NCI-H526 (cell line): ENCODE data around the gene SCEL.
A peak's percentile ranks its signal among the peaks of the same experiment; 100 is the strongest.
"Not testable (repeated sequence)": the region's sequence is repeated elsewhere in the genome, so short reads cannot be mapped to it uniquely, and the experiment has no call there.

Experiments
- DNase-seq, 2 experiments: peaks; one replicate each; lab custom pipeline; 2025; lab: John Stamatoyannopoulos, UW

SCEL gene

GRCh38 chr13:77535448-77535847 is at the start of gene SCEL:
SCEL (plus strand) TSS chr13:77535706; CDS start chr13:77555876, 20,170 bp downstream.
- DNase-seq = no peak

GRCh38 chr13:77489566-77490337 is 45.8 kb upstream of the SCEL start:
- DNase-seq = no peak

DNA sequence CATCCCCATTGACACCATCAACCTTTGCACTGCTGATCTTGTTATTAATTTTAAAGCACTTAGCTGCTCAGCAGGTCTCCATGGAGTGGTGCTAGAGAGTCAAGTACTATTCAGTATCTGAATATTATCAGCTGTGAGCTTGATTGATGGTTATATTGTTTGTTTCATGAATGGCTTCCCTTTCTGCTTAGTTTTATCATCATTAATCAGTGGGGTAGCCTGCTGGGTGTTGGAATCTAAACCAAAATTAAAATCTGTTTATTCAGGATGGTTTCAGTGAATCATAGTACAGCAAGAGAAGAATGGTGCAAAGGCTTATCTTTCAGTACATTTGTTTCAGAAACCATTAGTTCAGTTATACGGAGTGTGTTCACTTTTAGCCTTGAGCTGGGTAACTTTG is 42.5 kb upstream of the SCEL start:
- peak; percentile 37 to 51 for DNase-seq

- no peak for DNase-seq
Observed at GRCh38 chr13:77494226-77494625, 41.3 kb upstream of the SCEL start.

DNA sequence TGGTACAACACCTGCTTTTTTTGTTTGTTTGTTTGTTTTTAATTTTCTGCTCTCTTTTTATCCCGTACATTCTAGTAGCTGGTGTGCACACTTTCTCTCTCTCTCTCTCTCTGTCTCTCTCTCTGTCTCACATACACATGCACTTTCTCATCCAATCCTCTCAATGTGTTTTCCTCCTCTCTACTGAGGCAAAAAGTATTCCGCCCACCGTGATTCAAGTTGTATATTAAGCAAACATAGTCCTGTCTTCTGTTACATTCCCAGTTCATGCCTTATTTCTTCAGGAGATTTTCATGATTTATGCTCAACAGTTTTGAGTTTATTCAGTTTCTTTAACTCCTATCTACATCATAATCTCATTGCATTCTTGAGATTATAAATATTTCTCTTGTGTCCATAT is 38.2 kb upstream of the SCEL start:
- DNase-seq = no peak

GRCh38 chr13:77497835-77498234 is 37.7 kb upstream of the SCEL start:
- DNase-seq = no peak

DNA sequence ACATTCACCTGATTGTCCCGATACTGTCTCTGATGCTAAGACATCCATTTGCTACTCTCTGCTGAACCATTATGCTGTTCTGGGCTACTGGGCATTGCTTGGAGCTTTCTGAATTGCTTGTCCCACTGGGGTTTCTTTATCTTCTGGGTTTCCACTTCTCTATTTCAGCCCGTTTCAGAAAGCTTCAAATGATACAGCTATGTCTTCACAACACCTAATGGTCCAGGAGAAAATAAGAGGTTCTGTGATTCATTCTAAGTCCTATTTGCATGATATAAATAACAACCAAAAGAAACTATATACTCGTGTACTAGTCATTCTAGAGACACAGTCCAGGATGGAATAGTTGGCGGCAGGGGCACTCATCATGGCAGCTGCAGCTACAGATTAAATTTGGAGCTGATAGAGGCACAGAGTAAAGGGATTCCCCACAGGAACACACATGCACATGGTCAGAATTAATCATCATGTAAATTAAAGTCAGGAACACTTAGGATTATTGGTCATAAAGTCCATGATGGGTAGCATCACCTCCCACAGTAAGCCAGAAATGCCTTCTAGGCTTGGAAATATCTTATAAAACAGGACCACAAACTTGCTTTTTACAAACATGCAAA is 33.3 kb upstream of the SCEL start:
- DNase-seq = no peak

DNA sequence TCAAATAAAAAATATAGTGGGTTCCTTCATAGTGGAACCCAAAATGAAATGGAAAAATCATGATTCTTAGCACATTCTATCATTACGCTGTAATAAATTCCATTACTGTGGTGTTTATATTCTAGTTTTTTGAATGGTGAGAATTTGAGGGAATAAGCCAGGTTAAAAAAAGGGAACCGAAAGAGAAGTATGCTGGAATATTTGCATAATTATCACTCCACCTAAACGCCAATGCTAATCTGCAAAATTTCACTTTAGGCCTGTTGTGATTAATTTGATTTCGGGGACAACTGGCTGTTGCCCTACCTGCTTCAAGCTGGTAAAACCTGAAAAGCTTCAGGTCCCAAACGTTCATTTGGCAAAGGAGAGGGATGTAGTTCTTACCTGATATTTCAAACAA is 32.1 kb upstream of the SCEL start:
- no peak for DNase-seq

DNA sequence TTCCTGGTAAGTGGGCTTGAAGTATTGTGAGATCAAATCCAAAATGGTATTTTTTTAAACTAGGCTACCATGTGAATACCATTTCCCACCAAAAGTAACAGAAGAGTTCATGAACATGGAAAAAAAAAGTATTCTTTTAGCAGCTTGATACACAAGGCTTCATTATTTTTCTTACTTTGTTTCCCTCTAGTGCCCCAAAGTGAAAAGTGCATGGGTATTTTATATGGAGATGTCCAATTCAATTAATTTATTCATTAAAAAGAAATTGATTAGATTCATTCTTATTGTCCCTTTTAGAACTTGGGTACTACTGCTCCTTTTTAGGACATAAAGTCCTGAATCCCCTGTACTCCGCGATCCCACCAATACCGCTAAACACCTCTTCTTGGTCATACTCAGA is 28.6 kb upstream of the SCEL start:
- DNase-seq = peak in 1 of 2 experiments; percentile 7

DNA sequence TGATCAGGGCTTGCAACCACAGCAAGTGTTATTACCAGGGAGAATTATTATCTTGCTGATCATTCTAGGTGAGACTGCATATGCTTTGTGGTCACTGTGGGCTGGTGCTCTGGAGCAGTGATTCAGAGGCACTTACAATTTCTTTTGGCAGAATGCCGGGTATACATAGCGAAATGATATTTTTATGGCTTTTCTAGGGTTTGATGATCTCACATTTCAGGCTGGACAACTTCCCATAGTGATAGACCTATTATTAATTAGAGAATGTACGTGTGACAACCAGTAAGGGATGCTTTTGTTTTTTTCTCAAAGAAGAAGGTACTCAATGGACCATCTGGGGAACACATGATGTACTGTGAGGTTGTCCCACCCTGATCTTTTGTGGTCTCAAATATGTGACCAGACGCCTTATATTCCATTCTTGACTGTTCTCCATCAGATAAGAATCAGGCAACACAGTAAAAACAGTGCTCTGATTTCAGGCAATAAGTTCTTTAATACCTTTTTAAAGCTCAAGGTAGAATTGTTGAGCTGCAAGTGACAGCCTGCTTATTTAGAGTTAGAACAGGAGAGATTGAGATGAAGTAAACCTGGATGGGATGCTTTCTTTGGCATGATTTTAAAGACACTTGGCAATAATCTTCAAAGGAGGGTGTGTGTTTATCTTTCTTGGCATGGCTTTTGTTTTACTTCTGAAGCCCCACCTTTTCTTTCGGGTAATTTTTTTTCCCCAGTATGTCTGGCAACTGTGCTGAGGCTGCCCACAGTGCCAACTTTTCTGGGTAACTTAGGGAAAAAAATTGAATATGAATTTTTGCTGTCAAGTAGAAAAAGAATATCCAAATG is 27.4 kb upstream of the SCEL start:
- DNase-seq = no peak

DNA sequence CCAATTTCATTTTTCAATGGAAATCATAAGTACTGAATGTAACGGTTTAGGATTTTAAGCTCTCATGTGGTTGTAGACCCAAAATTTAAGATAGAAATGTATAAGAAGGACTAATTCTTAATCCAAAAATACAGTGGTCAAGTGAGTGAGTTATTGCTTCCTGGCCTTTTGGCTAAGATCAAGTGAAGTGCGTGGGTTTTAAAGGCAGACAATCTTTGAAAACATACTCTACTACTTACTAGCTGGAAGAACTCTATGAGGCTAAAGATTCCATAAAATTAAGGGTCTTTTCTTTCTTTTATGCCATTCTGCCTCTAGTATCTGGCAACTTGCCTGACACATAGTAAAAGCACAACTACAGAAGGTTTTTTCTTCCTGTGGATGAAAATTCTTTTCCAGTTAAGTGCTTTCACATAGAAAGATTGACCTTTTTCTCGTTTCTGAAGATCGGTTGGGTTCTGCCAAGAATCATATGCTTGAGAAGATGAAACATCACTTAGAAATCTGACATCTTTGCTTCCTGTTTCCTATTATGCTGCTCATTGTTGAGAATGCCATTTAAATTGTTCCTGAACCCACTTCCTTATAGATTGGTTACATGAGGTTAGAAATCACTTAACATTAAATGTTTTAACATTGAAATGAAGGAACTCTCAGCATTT is 26.4 kb upstream of the SCEL start:
- no peak for DNase-seq

DNA sequence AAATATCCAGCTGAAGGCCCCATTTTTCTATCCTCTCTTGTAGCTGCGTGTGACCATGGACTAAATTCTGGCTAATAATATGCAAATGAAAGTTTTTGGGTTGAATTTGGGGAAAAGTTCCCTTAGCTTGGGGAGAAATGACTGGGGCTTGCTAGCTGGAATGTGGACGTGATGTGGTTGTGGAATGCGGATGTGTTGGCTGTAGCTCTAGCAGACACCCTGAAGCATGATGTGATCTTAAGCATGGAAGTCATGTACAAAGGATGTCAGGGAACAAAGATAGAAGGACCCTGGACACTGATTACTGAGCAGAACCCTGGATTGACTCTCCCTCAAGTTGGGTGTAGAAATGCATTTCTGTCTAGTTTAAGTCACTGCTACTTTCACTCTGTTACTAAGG is 25.4 kb upstream of the SCEL start:
- DNase-seq = no peak

DNA sequence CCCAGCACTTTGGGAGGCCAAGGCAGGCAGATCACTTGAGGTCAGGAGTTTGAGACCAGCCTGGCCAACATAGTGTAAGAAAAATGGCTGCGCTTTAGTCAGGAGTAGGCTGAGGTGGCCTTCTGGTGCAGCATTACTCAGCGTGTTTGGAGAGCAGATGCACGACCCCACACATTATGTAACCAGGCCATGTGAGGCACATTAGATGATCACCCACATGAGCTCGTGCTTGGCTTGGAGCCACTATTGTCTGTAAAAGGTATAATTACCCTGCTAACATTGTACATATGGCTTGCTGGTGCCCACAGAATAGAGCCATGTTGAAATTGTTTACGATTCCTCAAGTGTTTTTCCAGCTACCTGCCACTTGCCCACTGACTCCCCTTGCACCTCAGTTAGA is 24.0 kb upstream of the SCEL start:
- no peak for DNase-seq

- no peak for DNase-seq
Observed at GRCh38 chr13:77513719-77514335, 21.7 kb upstream of the SCEL start.

DNA sequence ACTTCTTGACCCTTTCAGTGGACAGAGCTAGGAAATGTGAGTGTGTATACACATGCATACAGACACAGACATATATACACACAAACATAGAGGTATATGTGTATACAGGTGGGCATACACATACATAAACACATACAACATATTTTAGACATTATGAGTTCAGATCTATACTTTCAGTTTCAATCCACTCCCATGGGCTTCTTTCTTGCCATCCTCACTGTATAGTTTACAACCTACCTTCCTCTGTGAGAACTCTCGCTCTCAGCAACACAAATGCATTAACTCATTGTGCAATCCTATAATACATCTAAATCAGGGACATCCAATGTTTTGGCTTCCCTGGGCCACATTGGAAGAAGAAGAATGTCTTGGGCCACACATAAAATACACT is 21.2 kb upstream of the SCEL start:
- DNase-seq = no peak

DNA sequence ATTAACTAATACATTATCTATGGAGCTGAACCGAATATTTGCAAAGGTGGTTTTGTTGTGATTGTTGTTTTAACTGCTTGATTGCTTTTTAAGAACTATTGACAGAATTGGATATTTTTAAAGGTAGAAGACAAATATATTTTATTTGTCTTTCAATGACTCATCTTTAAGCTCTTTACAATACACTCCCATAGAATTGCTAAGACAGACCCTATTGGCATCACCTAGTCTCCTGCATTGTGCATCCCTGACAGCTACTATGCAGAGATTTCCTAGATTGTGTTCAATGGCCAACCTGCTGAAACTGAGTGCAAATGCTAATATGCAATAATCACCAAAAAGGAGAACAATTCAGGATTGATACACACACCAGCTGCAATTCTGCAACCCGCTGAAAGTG is 19.7 kb upstream of the SCEL start:
- DNase-seq = no peak

GRCh38 chr13:77516342-77516789 is 19.1 kb upstream of the SCEL start:
- peak in 1 of 2 experiments; percentile 7 for DNase-seq

- no peak for DNase-seq
Observed at GRCh38 chr13:77518266-77518665, 17.2 kb upstream of the SCEL start.

- DNase-seq = not testable (repeated sequence)
Observed at GRCh38 chr13:77519396-77519795, 16.1 kb upstream of the SCEL start.

DNA sequence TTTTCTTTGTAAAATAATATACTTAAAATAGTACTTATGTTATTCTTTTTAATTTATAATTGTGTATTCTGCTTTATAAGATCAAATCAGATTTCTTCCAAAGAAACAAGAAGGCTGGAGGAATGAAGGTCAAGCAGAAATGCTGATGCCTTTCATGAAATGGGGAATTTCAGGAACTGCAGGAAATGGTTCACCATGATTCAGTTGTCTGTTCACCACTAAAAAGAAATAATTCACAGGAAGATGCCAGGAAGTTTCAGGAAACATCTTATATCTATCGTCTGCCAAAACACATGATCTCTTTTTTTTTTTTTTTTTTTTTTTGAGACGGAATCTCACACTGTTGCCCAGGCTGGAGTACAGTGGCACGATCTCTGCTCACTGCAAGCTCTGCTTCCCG is 15.7 kb upstream of the SCEL start:
- DNase-seq = no peak

DNA sequence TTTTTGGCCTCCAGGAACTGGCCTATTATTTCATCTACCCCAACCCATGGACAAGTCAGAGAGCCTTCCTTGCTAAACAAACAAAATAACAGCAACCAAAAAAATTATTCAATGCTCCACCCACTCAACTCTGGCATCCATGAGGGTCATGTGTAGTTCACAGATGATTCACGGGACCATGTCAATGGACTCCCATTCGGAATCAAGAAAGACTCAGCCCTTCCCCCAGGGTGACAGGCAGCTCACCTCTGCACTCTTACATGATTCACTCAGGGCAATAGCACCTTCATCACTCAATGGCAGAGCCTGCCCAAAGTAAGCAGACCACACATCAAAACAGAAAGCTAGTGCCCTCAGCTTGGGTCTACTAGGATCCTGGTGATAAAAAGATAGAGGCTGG is 14.3 kb upstream of the SCEL start:
- no peak for DNase-seq
